ENCODE measurements around the gene SEMA4D. TPM values are rescaled to one million over a fixed set of nuclear protein-coding genes. Genes with fewer than 3 reads are reported as not detected.

Gene SEMA4D
- total RNA-seq, 1 experiment from 2014 or later, result 48.4 TPM

GRCh38 chr9:89386206-89386605 is 111.7 kb downstream of the SEMA4D start:
- Histone ChIP-seq H3K9me2 (ENCODE audit: insufficient read depth) (no peaks in the 10 kb centered on the region), H3K9me3 (ENCODE audit: insufficient read depth, low read depth) (no peaks in the 10 kb centered on the region), H3K4me1 (replicated peaks; ENCODE audit: insufficient read depth) (no peaks in the 10 kb centered on the region), H3K79me2 (ENCODE audit: low read depth) (no peaks in the 10 kb centered on the region), H3K4me3 (no peak overlapping the region), H3K27ac (no peak overlapping the region), H2AFZ (no peak overlapping the region), H3K36me3 (ENCODE audit: low read depth) (peaks cover 2% of the 10 kb centered on the region; the same call in 1 of the 2 replicates), H4K20me1 (ENCODE audit: insufficient read depth) (no peaks in the 10 kb centered on the region; the same call in 1 of the 2 replicates), H3F3A (ENCODE audit: insufficient read depth, low read depth) (no peaks in the 10 kb centered on the region), H3K27me3 (ENCODE audit: insufficient read depth, low read depth) (no peaks in the 10 kb centered on the region), H3K4me2 (no peak overlapping the region)
- CTCF ChIA-PET, result no interaction called here
- POLR2A ChIA-PET (ENCODE audit: unreplicated experiment), result no interaction called here
- TF ChIP-seq EZH2 (IDR thresholded peaks at IDR 0.05; ENCODE audit: low read depth), result no peak
- no peak for TF ChIP-seq CTCF (conservative IDR thresholded peaks at IDR 0.05)
- intact Hi-C loops (cut with micrococcal nuclease; ENCODE audit: unreplicated experiment), result no loop called here
- BruUV-seq (replicated peaks), result no TSS peak
- no peak for DNase-seq

- intact Hi-C loops (cut with micrococcal nuclease; ENCODE audit: unreplicated experiment), result no loop called here
- H3K27ac ChIP-seq, result no peak overlapping the region
Measured at GRCh38 chr9:89384783-89385182, 113.1 kb downstream of the SEMA4D start.

GRCh38 chr9:89383721-89384300 is 114.1 kb downstream of the SEMA4D start:
- Histone ChIP-seq H3F3A (ENCODE audit: insufficient read depth, low read depth) (no peaks in the 10 kb centered on the region), H3K4me3 (no peak overlapping the region), H3K79me2 (ENCODE audit: low read depth) (no peaks in the 10 kb centered on the region), H3K4me2 (no peak overlapping the region), H3K36me3 (ENCODE audit: low read depth) (peaks cover 2% of the 10 kb centered on the region; the same call in 1 of the 2 replicates), H3K27me3 (ENCODE audit: insufficient read depth, low read depth) (no peaks in the 10 kb centered on the region), H3K4me1 (replicated peaks; ENCODE audit: insufficient read depth) (no peaks in the 10 kb centered on the region), H3K27ac (no peak overlapping the region), H3K9me2 (ENCODE audit: insufficient read depth) (no peaks in the 10 kb centered on the region), H4K20me1 (ENCODE audit: insufficient read depth) (no peaks in the 10 kb centered on the region; the same call in 1 of the 2 replicates), H3K9me3 (ENCODE audit: insufficient read depth, low read depth) (no peaks in the 10 kb centered on the region), H2AFZ (no peak overlapping the region)
- intact Hi-C loops (cut with micrococcal nuclease; ENCODE audit: unreplicated experiment), result no loop called here
- ChIA-PET POLR2A (ENCODE audit: unreplicated experiment) (no interaction called here), CTCF (no interaction called here)
- TF ChIP-seq CTCF (conservative IDR thresholded peaks at IDR 0.05), result no peak
- TF ChIP-seq EZH2 (IDR thresholded peaks at IDR 0.05; ENCODE audit: low read depth), result no peak
- DNase-seq, result no peak
- no TSS peak for BruUV-seq (replicated peaks)

More at GRCh38 chr9:89384783-89385182, 113.1 kb downstream of the SEMA4D start:
- no peak overlapping the region for H3K4me3 ChIP-seq
- POLR2A ChIA-PET (ENCODE audit: unreplicated experiment), result no interaction called here
- no peaks in the 10 kb centered on the region for H3K9me2 ChIP-seq (ENCODE audit: insufficient read depth)
- H2AFZ ChIP-seq, result no peak overlapping the region
- no peaks in the 10 kb centered on the region for H3F3A ChIP-seq (ENCODE audit: insufficient read depth, low read depth)
- H3K4me1 ChIP-seq (replicated peaks; ENCODE audit: insufficient read depth), result no peaks in the 10 kb centered on the region
- H3K27me3 ChIP-seq (ENCODE audit: insufficient read depth, low read depth), result no peaks in the 10 kb centered on the region
- no peaks in the 10 kb centered on the region for H3K9me3 ChIP-seq (ENCODE audit: insufficient read depth, low read depth)
- peaks cover 2% of the 10 kb centered on the region; the same call in 1 of the 2 replicates for H3K36me3 ChIP-seq (ENCODE audit: low read depth)
- CTCF ChIA-PET, result no interaction called here
- no peak for DNase-seq
- H3K4me2 ChIP-seq, result no peak overlapping the region
- no peaks in the 10 kb centered on the region for H3K79me2 ChIP-seq (ENCODE audit: low read depth)
- no TSS peak for BruUV-seq (replicated peaks)
- no peak for TF ChIP-seq EZH2 (IDR thresholded peaks at IDR 0.05; ENCODE audit: low read depth)
- no peak for TF ChIP-seq CTCF (conservative IDR thresholded peaks at IDR 0.05)
- H4K20me1 ChIP-seq (ENCODE audit: insufficient read depth), result no peaks in the 10 kb centered on the region; the same call in 1 of the 2 replicates

Data from PC-9 (cell line).